ENCODE data around the gene NR4A1. TPM values are rescaled to one million over a fixed set of nuclear protein-coding genes. Genes with fewer than 3 reads are reported as not detected.
A peak's percentile ranks its signal among the peaks of the same experiment; 100 is the strongest.

Gene NR4A1
- total RNA-seq, 3 donors from 2014 or later (not counting 1 experiment from before 2014, with no cell fraction given), result 72.5 to 177 (median 96.7) TPM

GRCh38 chr12:52050116-52050757, 1.0 kb upstream of the NR4A1 start:
- peak in 1 of 2 donors; percentile 68 for DNase-seq
- H3K9me3 ChIP-seq (ENCODE audit: control insufficient read depth, insufficient read depth, low read length), result no peaks in the 10 kb centered on the region
- peaks cover 31 to 40% of the 10 kb centered on the region in 2 donors for H3K4me1 Mint-ChIP-seq
- H3K4me3 Mint-ChIP-seq, result peak overlapping the region; percentile 96
- intact Hi-C loops (cut with micrococcal nuclease), result loop anchor here (1.0 kb wide), 3 partner anchors 8 to 44 kb away; partner anchors contain the start of gene TAMALIN
- no peaks in the 10 kb centered on the region for H3K36me3 Mint-ChIP-seq
- H3K36me3 ChIP-seq (ENCODE audit: control insufficient read depth, insufficient read depth, low read length), result no peaks in the 10 kb centered on the region
- no peak for TF ChIP-seq CTCF (IDR thresholded peaks at IDR 0.05)
- peak; percentile 11 to 22 (median 14) for ATAC-seq
- H3K9me3 Mint-ChIP-seq, result no peaks in the 10 kb centered on the region
- H3K27me3 ChIP-seq (ENCODE audit: control insufficient read depth, insufficient read depth, low read length), result no peaks in the 10 kb centered on the region
- peak overlapping the region; percentile 95 to 97 for H3K27ac Mint-ChIP-seq
- peak overlapping the region; percentile 63 for H3K4me3 ChIP-seq (ENCODE audit: low read length)
- H3K27ac ChIP-seq (ENCODE audit: low read length), result peak overlapping the region; percentile 91
- H3K27me3 Mint-ChIP-seq (ENCODE audit: low read depth in 2 of 2), result peaks cover 0 to 7% of the 10 kb centered on the region in 2 donors
- H3K4me1 ChIP-seq (ENCODE audit: control insufficient read depth, insufficient read depth, low read length), result peaks cover 41% of the 10 kb centered on the region
- 28% methylated on average over 16 of the region's 16 CpGs for WGBS (ENCODE audit: insufficient coverage)

GRCh38 chr12:52052468-52053186, 1.4 kb downstream of the NR4A1 start:
- H3K27ac Mint-ChIP-seq, result peak overlapping the region; percentile 95 to 97
- ATAC-seq (no peak), DNase-seq (peak in 1 of 2 donors; percentile 69)
- Histone ChIP-seq H3K27me3 (ENCODE audit: control insufficient read depth, insufficient read depth, low read length) (no peaks in the 10 kb centered on the region), H3K27ac (ENCODE audit: low read length) (peak overlapping the region; percentile 85), H3K36me3 (ENCODE audit: control insufficient read depth, insufficient read depth, low read length) (no peaks in the 10 kb centered on the region), H3K4me3 (ENCODE audit: low read length) (no peak overlapping the region), H3K9me3 (ENCODE audit: control insufficient read depth, insufficient read depth, low read length) (no peaks in the 10 kb centered on the region), H3K4me1 (ENCODE audit: control insufficient read depth, insufficient read depth, low read length) (peaks cover 31% of the 10 kb centered on the region)
- H3K36me3 Mint-ChIP-seq, result no peaks in the 10 kb centered on the region
- peak overlapping the region; percentile 96 for H3K4me3 Mint-ChIP-seq
- 84% methylated on average over 5 of the region's 7 CpGs for WGBS (ENCODE audit: insufficient coverage)
- peaks cover 31 to 33% of the 10 kb centered on the region in 2 donors for H3K4me1 Mint-ChIP-seq
- H3K27me3 Mint-ChIP-seq (ENCODE audit: low read depth in 2 of 2), result peaks cover 0 to 7% of the 10 kb centered on the region in 2 donors
- intact Hi-C loops (cut with micrococcal nuclease), result no loop called here
- no peak for TF ChIP-seq CTCF (IDR thresholded peaks at IDR 0.05)
- no peaks in the 10 kb centered on the region for H3K9me3 Mint-ChIP-seq

GRCh38 chr12:52053536-52054209, 2.4 kb downstream of the NR4A1 start:
- no peaks in the 10 kb centered on the region for H3K9me3 Mint-ChIP-seq
- H3K4me1 Mint-ChIP-seq, result peaks cover 31 to 33% of the 10 kb centered on the region in 2 donors
- peak overlapping the region; percentile 95 to 97 for H3K27ac Mint-ChIP-seq
- no peak for ATAC-seq
- no peak for DNase-seq
- Histone ChIP-seq H3K9me3 (ENCODE audit: control insufficient read depth, insufficient read depth, low read length) (no peaks in the 10 kb centered on the region), H3K36me3 (ENCODE audit: control insufficient read depth, insufficient read depth, low read length) (no peaks in the 10 kb centered on the region), H3K27ac (ENCODE audit: low read length) (no peak overlapping the region), H3K4me1 (ENCODE audit: control insufficient read depth, insufficient read depth, low read length) (peaks cover 31% of the 10 kb centered on the region), H3K4me3 (ENCODE audit: low read length) (no peak overlapping the region), H3K27me3 (ENCODE audit: control insufficient read depth, insufficient read depth, low read length) (no peaks in the 10 kb centered on the region)
- H3K27me3 Mint-ChIP-seq (ENCODE audit: low read depth in 2 of 2), result peaks cover 0 to 7% of the 10 kb centered on the region in 2 donors
- 93% methylated on average over 9 of the region's 9 CpGs for WGBS (ENCODE audit: insufficient coverage)
- intact Hi-C loops (cut with micrococcal nuclease), result no loop called here
- TF ChIP-seq CTCF (IDR thresholded peaks at IDR 0.05), result no peak
- H3K36me3 Mint-ChIP-seq, result no peaks in the 10 kb centered on the region
- no peak overlapping the region for H3K4me3 Mint-ChIP-seq

Measured in natural killer cell (primary cell).